Calu3 (cell line): ENCODE results near the gene CCDC141. TPM values are rescaled to one million over a fixed set of nuclear protein-coding genes. Genes with fewer than 3 reads are reported as not detected.
A peak's percentile ranks its signal among the peaks of the same experiment; 100 is the strongest.

Experiments used
- BruUV-seq: library from RNA; stranded (reverse); fragments of 400-500 nt; replicated peaks from 2 replicates; lab custom pipeline; 2021; lab: Mats Ljungman, UMichigan
- CTCF ChIA-PET: fragments of 300-600 bp; sonication (Branson Sonifier 250); formaldehyde crosslinking; loops from one replicate; lab custom pipeline; 2022; ENCODE audit warnings: antibody characterized with exemption; lab: Charles Lee
- DNase-seq: peaks from one replicate; pipeline ENCODE4 v3.0.0; 2022
- H3K27ac Mint-ChIP-seq: one replicate; pipeline ENCODE4 v1.8.0; 2022; ENCODE audit warnings: mixed read lengths; ENCODE audit not compliant: unreplicated experiment
- H3K27me3 Mint-ChIP-seq: one replicate; pipeline ENCODE4 v1.8.0; 2022; ENCODE audit warnings: mixed read lengths; ENCODE audit not compliant: unreplicated experiment
- H3K36me3 Mint-ChIP-seq: one replicate; pipeline ENCODE4 v1.8.0; 2022; ENCODE audit warnings: mild to moderate bottlenecking, moderate library complexity, mixed read lengths; ENCODE audit not compliant: insufficient read depth, unreplicated experiment
- H3K4me1 Mint-ChIP-seq: one replicate; pipeline ENCODE4 v1.8.0; 2022; ENCODE audit warnings: mild to moderate bottlenecking, low read depth, mixed read lengths; ENCODE audit not compliant: unreplicated experiment
- H3K4me3 Mint-ChIP-seq: one replicate; pipeline ENCODE4 v1.8.0; 2022; ENCODE audit warnings: mild to moderate bottlenecking, low read depth, moderate library complexity, mixed read lengths; ENCODE audit not compliant: unreplicated experiment
- H3K9me3 Mint-ChIP-seq: one replicate; pipeline ENCODE4 v1.8.0; 2022; ENCODE audit warnings: low read depth, mixed read lengths; ENCODE audit not compliant: unreplicated experiment
- intact Hi-C: fragments of 100-400 bp; cut with micrococcal nuclease; formaldehyde crosslinking; loops from one replicate; pipeline ENCODE4 v1.10.0; 2022; ENCODE audit not compliant: unreplicated experiment
- total RNA-seq: library from RNA; stranded (reverse); gene quantifications from 2 replicates; pipeline ENCODE4 v1.2.3, GENCODE V29; 2022
- TF ChIP-seq, protein P1 (sequence below): fragments of 200-600 bp; IDR thresholded peaks from one replicate; pipeline ENCODE4 v1.8.0; 2022; ENCODE audit warnings: antibody characterized with exemption; ENCODE audit not compliant: unreplicated experiment

CCDC141 gene
- total RNA-seq, 1 experiment from 2014 or later: 0.07 TPM

DNA sequence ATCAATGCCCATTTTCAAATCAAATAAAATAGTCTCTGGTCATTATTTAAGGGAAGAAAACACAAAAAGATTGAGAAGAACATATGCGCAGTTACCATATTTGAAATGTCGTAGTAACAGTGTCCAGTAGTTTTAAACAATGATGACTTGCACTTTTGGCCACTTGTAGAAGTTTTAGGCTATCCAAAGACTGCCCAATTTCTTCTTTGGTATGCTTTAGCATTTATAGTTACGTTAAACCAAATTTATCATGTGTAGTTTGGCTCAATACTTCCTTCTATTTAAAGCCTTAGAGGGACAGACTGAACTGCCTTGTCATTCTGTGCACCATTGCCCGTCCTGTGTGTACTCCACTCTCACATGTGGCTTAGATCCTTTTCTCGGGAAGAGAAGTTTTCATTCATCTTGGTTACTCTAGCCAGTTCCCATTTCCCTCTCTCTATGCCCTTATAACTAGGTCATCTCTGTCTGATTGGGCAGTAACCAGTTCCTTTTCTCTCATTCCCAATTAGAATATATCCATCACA, 157.9 kb downstream of the CCDC141 start:
- DNase-seq: no peak
- intact Hi-C loops: loop anchor here (1.0 to 5.0 kb wide), 2 partner anchors 22 to 85 kb away; partner anchors contain the start of gene TTN
- TF ChIP-seq, protein P1, sequence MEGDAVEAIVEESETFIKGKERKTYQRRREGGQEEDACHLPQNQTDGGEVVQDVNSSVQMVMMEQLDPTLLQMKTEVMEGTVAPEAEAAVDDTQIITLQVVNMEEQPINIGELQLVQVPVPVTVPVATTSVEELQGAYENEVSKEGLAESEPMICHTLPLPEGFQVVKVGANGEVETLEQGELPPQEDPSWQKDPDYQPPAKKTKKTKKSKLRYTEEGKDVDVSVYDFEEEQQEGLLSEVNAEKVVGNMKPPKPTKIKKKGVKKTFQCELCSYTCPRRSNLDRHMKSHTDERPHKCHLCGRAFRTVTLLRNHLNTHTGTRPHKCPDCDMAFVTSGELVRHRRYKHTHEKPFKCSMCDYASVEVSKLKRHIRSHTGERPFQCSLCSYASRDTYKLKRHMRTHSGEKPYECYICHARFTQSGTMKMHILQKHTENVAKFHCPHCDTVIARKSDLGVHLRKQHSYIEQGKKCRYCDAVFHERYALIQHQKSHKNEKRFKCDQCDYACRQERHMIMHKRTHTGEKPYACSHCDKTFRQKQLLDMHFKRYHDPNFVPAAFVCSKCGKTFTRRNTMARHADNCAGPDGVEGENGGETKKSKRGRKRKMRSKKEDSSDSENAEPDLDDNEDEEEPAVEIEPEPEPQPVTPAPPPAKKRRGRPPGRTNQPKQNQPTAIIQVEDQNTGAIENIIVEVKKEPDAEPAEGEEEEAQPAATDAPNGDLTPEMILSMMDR: no peak
- no peaks in the 10 kb centered on the region for H3K36me3 Mint-ChIP-seq
- H3K27ac Mint-ChIP-seq: no peak overlapping the region
- H3K4me1 Mint-ChIP-seq: no peaks in the 10 kb centered on the region
- CTCF ChIA-PET: interaction anchor here (1.2 kb wide), 1 partner anchor 17 kb away, joined by 5 read pairs; no protein-coding TSS in a partner anchor
- BruUV-seq: no TSS peak
- H3K27me3 Mint-ChIP-seq: peaks cover 13% of the 10 kb centered on the region
- H3K4me3 Mint-ChIP-seq: no peak overlapping the region
- H3K9me3 Mint-ChIP-seq: no peaks in the 10 kb centered on the region

DNA sequence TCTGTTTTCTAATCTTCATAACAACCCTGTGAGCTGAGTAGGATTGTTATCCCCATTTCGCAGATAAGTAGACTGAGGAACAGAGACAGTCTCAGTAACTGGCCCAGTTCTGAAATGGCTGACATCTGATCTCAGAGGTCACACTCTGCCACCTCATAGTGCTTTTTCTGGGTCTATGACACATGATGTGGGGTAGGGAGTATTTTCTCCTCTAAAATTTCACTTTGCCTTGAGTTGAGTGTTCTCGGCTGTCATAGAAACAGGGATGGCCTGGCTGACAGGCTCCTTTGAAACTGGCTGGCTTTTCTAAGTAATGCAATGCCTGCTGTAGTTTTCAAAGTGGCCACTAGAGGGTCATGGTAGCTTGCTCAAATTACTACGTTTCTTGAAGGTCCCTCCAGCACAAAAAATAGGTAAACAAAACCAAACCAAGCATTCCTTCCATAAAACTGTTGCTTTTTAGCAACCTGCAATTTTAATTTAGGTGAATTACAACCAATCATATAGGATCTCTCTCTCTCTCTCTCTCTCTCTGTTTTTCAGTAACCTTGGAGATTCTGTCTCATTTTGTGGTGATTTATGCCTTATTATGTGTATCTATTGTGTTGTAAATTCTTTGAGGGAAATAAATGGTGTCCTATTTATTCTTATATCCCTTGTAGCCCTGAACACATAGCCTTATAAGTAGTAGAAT, 158.5 kb downstream of the CCDC141 start:
- TF ChIP-seq, protein P1: peak; percentile 89
- Mint-ChIP-seq H3K36me3 (no peaks in the 10 kb centered on the region), H3K4me3 (no peak overlapping the region), H3K27me3 (peaks cover 13% of the 10 kb centered on the region), H3K9me3 (no peaks in the 10 kb centered on the region), H3K4me1 (no peaks in the 10 kb centered on the region), H3K27ac (no peak overlapping the region)
- no TSS peak for BruUV-seq
- CTCF ChIA-PET: interaction anchor here (1.2 to 1.3 kb wide), 2 partner anchors 14 to 18 kb away, joined by 3 to 5 read pairs; no protein-coding TSS in a partner anchor
- peak; percentile 69 for DNase-seq
- intact Hi-C loops: loop anchor here (1.0 to 5.0 kb wide), 2 partner anchors 23 to 84 kb away; partner anchors contain the start of gene TTN

DNA sequence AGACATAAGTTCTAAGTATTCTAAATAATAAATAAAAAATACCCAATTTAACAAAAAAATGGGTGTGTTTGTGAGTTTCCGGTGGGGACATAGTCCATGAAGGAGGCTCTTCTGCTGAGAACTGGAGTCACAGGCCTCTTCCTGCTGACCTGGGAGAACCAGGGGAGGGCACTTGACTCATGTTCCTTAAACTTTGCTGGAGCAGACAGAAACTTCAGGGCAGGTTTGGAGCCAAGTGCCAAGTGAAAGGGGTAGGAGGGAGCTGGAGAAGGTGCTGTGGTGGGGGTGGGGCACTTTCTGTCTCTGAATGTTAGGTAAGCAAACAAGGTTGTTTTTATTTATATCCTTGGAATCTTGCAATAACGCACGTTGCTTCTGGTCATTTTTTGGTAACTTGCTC, 163.9 kb downstream of the CCDC141 start:
- H3K9me3 Mint-ChIP-seq: no peaks in the 10 kb centered on the region
- H3K27me3 Mint-ChIP-seq: no peaks in the 10 kb centered on the region
- CTCF ChIA-PET: no interaction called here
- intact Hi-C loops: no loop called here
- no peak overlapping the region for H3K4me3 Mint-ChIP-seq
- peaks cover 5% of the 10 kb centered on the region for H3K4me1 Mint-ChIP-seq
- no peaks in the 10 kb centered on the region for H3K36me3 Mint-ChIP-seq
- no peak for DNase-seq
- H3K27ac Mint-ChIP-seq: no peak overlapping the region
- no TSS peak for BruUV-seq
- TF ChIP-seq, protein P1: no peak

DNA sequence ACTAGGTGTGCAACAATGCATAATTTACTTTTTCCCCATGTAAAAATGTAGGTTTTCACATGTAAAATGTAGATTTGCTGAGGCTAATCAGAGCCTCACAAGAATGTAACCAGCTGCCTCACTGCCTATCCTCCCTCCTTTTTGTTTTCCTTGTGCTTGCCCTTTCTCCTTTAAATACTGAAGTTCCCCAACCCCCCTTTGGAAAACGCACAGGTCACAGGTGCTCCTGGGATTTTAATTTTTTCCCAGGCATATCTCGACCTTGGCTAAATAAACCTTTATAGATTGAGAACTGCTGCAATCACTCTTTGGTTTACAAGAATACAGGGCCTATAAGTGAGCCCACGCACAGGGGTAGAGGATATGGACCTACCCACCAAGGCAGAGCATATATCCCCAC, 165.5 kb downstream of the CCDC141 start:
- no TSS peak for BruUV-seq
- CTCF ChIA-PET: no interaction called here
- no peaks in the 10 kb centered on the region for H3K36me3 Mint-ChIP-seq
- no peak overlapping the region for H3K4me3 Mint-ChIP-seq
- intact Hi-C loops: no loop called here
- peaks cover 5% of the 10 kb centered on the region for H3K4me1 Mint-ChIP-seq
- TF ChIP-seq, protein P1: no peak
- no peaks in the 10 kb centered on the region for H3K27me3 Mint-ChIP-seq
- no peaks in the 10 kb centered on the region for H3K9me3 Mint-ChIP-seq
- DNase-seq: no peak
- no peak overlapping the region for H3K27ac Mint-ChIP-seq
